ENCODE results near the gene LIN7C. TPM values are rescaled to one million over a fixed set of nuclear protein-coding genes. Genes with fewer than 3 reads are reported as not detected.

LIN7C gene
- polyA plus RNA-seq, 2 of the 4 experiments (the other 2 are of a cell fraction), result 10.1 to 31.0 TPM

DNA sequence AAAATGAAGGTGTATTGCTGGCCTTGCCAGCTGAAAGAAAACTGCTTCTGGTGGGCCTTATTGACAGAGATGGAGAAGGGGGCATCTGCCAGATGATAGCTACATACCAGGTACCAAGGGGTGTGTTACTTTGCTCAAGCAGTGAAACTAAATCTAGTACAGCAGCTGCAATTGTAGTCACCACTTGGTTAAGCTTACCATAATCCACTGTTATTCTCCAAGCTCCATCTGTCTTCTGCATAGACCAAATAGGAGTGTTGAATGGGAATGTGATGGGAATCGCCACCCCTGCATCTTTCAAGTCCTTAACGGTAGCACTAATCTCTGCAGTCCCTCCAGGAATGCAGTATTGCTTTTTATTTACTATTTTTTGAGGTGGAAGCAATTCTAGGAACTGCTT, 45.8 kb upstream of the LIN7C start (continued):
- TF ChIP-seq, protein P1, sequence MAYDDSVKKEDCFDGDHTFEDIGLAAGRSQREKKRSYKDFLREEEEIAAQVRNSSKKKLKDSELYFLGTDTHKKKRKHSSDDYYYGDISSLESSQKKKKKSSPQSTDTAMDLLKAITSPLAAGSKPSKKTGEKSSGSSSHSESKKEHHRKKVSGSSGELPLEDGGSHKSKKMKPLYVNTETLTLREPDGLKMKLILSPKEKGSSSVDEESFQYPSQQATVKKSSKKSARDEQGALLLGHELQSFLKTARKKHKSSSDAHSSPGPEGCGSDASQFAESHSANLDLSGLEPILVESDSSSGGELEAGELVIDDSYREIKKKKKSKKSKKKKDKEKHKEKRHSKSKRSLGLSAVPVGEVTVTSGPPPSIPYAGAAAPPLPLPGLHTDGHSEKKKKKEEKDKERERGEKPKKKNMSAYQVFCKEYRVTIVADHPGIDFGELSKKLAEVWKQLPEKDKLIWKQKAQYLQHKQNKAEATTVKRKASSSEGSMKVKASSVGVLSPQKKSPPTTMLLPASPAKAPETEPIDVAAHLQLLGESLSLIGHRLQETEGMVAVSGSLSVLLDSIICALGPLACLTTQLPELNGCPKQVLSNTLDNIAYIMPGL (CRISPR knock-in tag; IDR thresholded peaks at IDR 0.05; ENCODE audit: borderline replicate concordance), result no peak
- TF ChIP-seq, protein P2, sequence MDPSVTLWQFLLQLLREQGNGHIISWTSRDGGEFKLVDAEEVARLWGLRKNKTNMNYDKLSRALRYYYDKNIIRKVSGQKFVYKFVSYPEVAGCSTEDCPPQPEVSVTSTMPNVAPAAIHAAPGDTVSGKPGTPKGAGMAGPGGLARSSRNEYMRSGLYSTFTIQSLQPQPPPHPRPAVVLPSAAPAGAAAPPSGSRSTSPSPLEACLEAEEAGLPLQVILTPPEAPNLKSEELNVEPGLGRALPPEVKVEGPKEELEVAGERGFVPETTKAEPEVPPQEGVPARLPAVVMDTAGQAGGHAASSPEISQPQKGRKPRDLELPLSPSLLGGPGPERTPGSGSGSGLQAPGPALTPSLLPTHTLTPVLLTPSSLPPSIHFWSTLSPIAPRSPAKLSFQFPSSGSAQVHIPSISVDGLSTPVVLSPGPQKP (IDR thresholded peaks at IDR 0.05; ENCODE audit: low read depth, low read length), result no peak
- TF ChIP-seq HOXB5 (CRISPR knock-in tag; IDR thresholded peaks at IDR 0.05) (no peak), EHMT2 (IDR thresholded peaks at IDR 0.05; ENCODE audit: low read depth) (no peak), RCOR1 (IDR thresholded peaks at IDR 0.05; ENCODE audit: low read depth, low read length) (no peak), HEYL (CRISPR knock-in tag; IDR thresholded peaks at IDR 0.05) (no peak)

DNA sequence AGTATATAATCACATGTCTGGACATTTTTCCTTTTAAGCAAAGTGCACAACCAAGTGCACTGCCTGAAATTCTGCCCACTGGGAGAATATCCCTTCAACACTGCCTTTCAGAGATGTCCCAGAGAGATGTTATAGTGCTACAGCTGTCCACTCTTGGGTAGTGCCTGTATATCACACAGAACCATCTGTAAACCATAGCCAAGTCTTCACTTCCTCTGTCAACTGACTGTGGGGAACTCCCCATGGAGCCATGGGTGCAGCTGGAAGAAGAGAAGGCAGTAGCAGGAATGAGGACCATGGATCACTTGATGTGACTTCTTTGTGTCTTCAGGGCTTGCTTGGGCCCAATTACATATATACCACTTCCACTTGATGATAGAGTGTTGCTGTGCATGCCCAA, 44.6 kb upstream of the LIN7C start:
- no peak overlapping the region for H3K27ac ChIP-seq
- DNase-seq (ENCODE audit: low read depth in 1 of 2, low spot score in 1 of 2), result no peak
- H3K4me2 ChIP-seq, result no peak overlapping the region
- POLR2A ChIA-PET, result no interaction called here
- no peak for FAIRE-seq
- no peaks in the 10 kb centered on the region for H3K9me3 ChIP-seq
- H3K4me1 ChIP-seq, result no peaks in the 10 kb centered on the region
- CTCF ChIA-PET, result no interaction called here
- TF ChIP-seq, protein P3, sequence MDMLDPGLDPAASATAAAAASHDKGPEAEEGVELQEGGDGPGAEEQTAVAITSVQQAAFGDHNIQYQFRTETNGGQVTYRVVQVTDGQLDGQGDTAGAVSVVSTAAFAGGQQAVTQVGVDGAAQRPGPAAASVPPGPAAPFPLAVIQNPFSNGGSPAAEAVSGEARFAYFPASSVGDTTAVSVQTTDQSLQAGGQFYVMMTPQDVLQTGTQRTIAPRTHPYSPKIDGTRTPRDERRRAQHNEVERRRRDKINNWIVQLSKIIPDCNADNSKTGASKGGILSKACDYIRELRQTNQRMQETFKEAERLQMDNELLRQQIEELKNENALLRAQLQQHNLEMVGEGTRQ (IDR thresholded peaks at IDR 0.05), result no peak
- TF ChIP-seq CBX2 (IDR thresholded peaks at IDR 0.05; ENCODE audit: borderline replicate concordance, low read depth) (no peak), CHD4 (IDR thresholded peaks at IDR 0.05; ENCODE audit: borderline replicate concordance) (no peak), RARB (CRISPR knock-in tag; IDR thresholded peaks at IDR 0.05) (no peak), NFE2L2 (conservative IDR thresholded peaks at IDR 0.05; ENCODE audit: low read length) (no peak), HEYL (CRISPR knock-in tag; IDR thresholded peaks at IDR 0.05) (no peak), KDM5A (IDR thresholded peaks at IDR 0.05) (no peak), NPAS2 (CRISPR knock-in tag; IDR thresholded peaks at IDR 0.05; ENCODE audit: borderline replicate concordance) (no peak), CEBPB (IDR thresholded peaks at IDR 0.05) (no peak)
- TF ChIP-seq, protein P4, sequence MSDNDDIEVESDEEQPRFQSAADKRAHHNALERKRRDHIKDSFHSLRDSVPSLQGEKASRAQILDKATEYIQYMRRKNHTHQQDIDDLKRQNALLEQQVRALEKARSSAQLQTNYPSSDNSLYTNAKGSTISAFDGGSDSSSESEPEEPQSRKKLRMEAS (IDR thresholded peaks at IDR 0.05), result no peak
- TF ChIP-seq, protein P5, sequence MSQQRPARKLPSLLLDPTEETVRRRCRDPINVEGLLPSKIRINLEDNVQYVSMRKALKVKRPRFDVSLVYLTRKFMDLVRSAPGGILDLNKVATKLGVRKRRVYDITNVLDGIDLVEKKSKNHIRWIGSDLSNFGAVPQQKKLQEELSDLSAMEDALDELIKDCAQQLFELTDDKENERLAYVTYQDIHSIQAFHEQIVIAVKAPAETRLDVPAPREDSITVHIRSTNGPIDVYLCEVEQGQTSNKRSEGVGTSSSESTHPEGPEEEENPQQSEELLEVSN (IDR thresholded peaks at IDR 0.05; ENCODE audit: borderline replicate concordance, low read depth), result no peak
- no peak for ATAC-seq
- H3K4me3 ChIP-seq, result no peak overlapping the region

DNA sequence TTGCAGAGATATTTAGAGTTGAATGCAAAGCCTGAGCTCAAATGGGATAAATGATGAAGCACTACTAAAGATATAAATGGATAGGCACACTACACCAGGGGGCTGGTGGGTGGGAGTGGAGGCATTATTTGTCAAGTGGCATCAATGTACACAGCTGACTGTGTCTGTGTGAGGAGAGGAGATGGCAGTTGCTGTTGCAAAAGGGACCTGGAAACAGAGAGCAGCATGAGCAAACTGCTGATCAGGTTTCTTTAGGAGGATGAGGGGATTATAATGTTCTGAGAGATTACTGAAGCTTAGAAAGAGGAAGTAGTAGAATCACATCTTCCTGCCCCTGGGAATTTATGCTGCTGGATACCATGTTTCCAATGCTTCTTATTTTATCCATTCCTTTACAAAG, 39.4 kb upstream of the LIN7C start:
- no peak overlapping the region for H3K27ac ChIP-seq
- POLR2A ChIA-PET, result no interaction called here
- TF ChIP-seq, protein P6, sequence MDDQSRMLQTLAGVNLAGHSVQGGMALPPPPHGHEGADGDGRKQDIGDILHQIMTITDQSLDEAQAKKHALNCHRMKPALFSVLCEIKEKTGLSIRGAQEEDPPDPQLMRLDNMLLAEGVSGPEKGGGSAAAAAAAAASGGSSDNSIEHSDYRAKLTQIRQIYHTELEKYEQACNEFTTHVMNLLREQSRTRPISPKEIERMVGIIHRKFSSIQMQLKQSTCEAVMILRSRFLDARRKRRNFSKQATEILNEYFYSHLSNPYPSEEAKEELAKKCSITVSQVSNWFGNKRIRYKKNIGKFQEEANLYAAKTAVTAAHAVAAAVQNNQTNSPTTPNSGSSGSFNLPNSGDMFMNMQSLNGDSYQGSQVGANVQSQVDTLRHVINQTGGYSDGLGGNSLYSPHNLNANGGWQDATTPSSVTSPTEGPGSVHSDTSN (IDR thresholded peaks at IDR 0.05), result no peak
- TF ChIP-seq POLR2AphosphoS2 (conservative IDR thresholded peaks at IDR 0.05; ENCODE audit: low read length) (no peak), HOXB13 (CRISPR knock-in tag; IDR thresholded peaks at IDR 0.05; ENCODE audit: low read depth) (no peak), HOXA7 (CRISPR knock-in tag; IDR thresholded peaks at IDR 0.05) (no peak), NR3C1 (IDR thresholded peaks at IDR 0.05) (no peak), HDAC2 (IDR thresholded peaks at IDR 0.05) (no peak), ZSCAN20 (CRISPR knock-in tag; IDR thresholded peaks at IDR 0.05) (no peak), MAZ (IDR thresholded peaks at IDR 0.05; ENCODE audit: borderline replicate concordance, low read depth, low read length) (no peak)
- TF ChIP-seq, protein P7, sequence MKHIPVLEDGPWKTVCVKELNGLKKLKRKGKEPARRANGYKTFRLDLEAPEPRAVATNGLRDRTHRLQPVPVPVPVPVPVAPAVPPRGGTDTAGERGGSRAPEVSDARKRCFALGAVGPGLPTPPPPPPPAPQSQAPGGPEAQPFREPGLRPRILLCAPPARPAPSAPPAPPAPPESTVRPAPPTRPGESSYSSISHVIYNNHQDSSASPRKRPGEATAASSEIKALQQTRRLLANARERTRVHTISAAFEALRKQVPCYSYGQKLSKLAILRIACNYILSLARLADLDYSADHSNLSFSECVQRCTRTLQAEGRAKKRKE (CRISPR knock-in tag; IDR thresholded peaks at IDR 0.05; ENCODE audit: low read depth), result no peak
- no peaks in the 10 kb centered on the region for H3K4me1 ChIP-seq
- H3K9me3 ChIP-seq, result no peaks in the 10 kb centered on the region
- CTCF ChIA-PET, result no interaction called here
- H3K4me2 ChIP-seq, result no peak overlapping the region
- ATAC-seq (no peak), FAIRE-seq (no peak), DNase-seq (ENCODE audit: low read depth in 1 of 2, low spot score in 1 of 2) (no peak)
- H3K4me3 ChIP-seq, result no peak overlapping the region
